ENCODE results near the gene LOXL1.
A peak's percentile ranks its signal among the peaks of the same experiment; 100 is the strongest.

LOXL1 gene

DNA sequence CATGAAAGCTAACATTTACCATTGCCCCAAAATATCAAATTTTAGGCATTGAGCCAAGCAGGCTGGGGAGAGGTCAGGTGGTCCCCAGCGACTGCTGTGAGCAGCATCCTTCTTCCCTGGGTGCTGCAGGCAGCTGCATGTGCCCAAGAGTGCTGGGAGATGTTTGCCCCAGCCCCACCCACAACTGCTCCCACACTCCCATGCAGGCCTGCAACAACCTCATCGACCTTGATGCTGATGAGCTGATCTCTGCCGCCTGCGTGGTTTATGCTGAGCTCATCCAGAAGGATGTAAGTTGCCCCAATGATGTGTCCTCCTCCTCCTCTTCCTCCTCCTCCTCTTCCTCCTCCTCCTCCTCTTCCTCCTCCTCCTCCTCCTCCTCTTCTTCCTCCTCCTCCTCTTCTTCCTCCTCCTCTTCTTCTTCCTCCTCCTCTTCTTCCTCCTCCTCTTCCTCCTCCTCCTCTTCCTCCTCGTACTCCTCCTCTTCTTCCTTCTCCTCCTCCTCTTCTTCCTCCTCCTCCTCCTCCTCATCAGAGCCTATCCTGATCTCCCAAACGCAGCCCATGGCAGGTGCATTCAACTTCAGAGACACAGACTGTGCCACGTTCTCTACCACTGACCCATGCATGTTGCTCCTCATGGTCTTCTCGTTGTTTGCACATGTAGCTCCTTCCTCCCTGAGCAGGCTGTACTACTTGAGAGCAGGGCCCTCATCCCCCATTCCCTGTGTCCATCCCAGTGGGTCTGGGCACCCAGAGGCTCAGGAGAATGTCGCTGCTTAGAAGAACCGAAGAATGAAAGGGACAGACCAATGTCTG lies 37.8 kb upstream of the LOXL1 start:
- Histone ChIP-seq H3K27me3 (ENCODE audit: insufficient read depth, poor library complexity, severe bottlenecking) (peaks cover 9% of the 10 kb centered on the region), H3K36me3 (ENCODE audit: low read depth) (no peaks in the 10 kb centered on the region), H3K4me3 (ENCODE audit: severe bottlenecking) (no peak overlapping the region), H3K4me1 (ENCODE audit: insufficient read depth, poor library complexity, severe bottlenecking) (no peaks in the 10 kb centered on the region), H3K27ac (ENCODE audit: poor library complexity, severe bottlenecking) (no peak overlapping the region), H3K9me3 (ENCODE audit: severe bottlenecking) (no peaks in the 10 kb centered on the region)
- TF ChIP-seq, protein P1, sequence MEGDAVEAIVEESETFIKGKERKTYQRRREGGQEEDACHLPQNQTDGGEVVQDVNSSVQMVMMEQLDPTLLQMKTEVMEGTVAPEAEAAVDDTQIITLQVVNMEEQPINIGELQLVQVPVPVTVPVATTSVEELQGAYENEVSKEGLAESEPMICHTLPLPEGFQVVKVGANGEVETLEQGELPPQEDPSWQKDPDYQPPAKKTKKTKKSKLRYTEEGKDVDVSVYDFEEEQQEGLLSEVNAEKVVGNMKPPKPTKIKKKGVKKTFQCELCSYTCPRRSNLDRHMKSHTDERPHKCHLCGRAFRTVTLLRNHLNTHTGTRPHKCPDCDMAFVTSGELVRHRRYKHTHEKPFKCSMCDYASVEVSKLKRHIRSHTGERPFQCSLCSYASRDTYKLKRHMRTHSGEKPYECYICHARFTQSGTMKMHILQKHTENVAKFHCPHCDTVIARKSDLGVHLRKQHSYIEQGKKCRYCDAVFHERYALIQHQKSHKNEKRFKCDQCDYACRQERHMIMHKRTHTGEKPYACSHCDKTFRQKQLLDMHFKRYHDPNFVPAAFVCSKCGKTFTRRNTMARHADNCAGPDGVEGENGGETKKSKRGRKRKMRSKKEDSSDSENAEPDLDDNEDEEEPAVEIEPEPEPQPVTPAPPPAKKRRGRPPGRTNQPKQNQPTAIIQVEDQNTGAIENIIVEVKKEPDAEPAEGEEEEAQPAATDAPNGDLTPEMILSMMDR (IDR thresholded peaks at IDR 0.05; ENCODE audit: poor library complexity, severe bottlenecking) = no peak
- no peak for ATAC-seq (ENCODE audit: low read depth)
- peak; percentile 38 for DNase-seq (ENCODE audit: low spot score)

- DNase-seq (ENCODE audit: low spot score) (peak; percentile 43), ATAC-seq (ENCODE audit: low read depth) (no peak)
- Histone ChIP-seq H3K27me3 (ENCODE audit: insufficient read depth, poor library complexity, severe bottlenecking) (peaks cover 9% of the 10 kb centered on the region), H3K27ac (ENCODE audit: poor library complexity, severe bottlenecking) (no peak overlapping the region), H3K4me3 (ENCODE audit: severe bottlenecking) (no peak overlapping the region), H3K4me1 (ENCODE audit: insufficient read depth, poor library complexity, severe bottlenecking) (no peaks in the 10 kb centered on the region), H3K36me3 (ENCODE audit: low read depth) (no peaks in the 10 kb centered on the region), H3K9me3 (ENCODE audit: severe bottlenecking) (no peaks in the 10 kb centered on the region)
- TF ChIP-seq, protein P1 (IDR thresholded peaks at IDR 0.05; ENCODE audit: poor library complexity, severe bottlenecking) = no peak
These were observed 37.1 kb upstream of the LOXL1 start for GRCh38 chr15:73889053-73889761.

DNA sequence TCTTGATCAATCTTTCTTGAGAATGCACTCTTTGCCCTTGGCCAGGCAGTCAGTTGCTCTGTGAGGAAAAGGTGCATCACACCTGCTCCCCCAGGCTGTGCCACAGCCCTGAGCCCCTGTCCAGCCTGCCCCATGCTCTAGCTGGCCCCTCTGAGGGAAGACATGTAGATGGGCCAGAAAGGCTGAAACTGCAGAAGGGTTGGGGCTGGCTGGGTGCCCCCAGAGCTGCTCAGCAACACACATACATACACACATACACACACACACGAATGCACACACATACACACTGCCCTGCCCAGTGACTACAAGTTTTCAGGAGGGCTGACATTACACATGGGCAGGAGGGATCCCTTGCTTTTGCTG lies 36.5 kb upstream of the LOXL1 start:
- TF ChIP-seq, protein P1 (IDR thresholded peaks at IDR 0.05; ENCODE audit: poor library complexity, severe bottlenecking) = no peak
- Histone ChIP-seq H3K9me3 (ENCODE audit: severe bottlenecking) (no peaks in the 10 kb centered on the region), H3K27ac (ENCODE audit: poor library complexity, severe bottlenecking) (no peak overlapping the region), H3K4me1 (ENCODE audit: insufficient read depth, poor library complexity, severe bottlenecking) (no peaks in the 10 kb centered on the region), H3K36me3 (ENCODE audit: low read depth) (no peaks in the 10 kb centered on the region), H3K4me3 (ENCODE audit: severe bottlenecking) (no peak overlapping the region), H3K27me3 (ENCODE audit: insufficient read depth, poor library complexity, severe bottlenecking) (peaks cover 9% of the 10 kb centered on the region)
- DNase-seq (ENCODE audit: low spot score) = no peak
- peak; percentile 15; the same call in 1 of the 3 replicates for ATAC-seq (ENCODE audit: low read depth)

DNA sequence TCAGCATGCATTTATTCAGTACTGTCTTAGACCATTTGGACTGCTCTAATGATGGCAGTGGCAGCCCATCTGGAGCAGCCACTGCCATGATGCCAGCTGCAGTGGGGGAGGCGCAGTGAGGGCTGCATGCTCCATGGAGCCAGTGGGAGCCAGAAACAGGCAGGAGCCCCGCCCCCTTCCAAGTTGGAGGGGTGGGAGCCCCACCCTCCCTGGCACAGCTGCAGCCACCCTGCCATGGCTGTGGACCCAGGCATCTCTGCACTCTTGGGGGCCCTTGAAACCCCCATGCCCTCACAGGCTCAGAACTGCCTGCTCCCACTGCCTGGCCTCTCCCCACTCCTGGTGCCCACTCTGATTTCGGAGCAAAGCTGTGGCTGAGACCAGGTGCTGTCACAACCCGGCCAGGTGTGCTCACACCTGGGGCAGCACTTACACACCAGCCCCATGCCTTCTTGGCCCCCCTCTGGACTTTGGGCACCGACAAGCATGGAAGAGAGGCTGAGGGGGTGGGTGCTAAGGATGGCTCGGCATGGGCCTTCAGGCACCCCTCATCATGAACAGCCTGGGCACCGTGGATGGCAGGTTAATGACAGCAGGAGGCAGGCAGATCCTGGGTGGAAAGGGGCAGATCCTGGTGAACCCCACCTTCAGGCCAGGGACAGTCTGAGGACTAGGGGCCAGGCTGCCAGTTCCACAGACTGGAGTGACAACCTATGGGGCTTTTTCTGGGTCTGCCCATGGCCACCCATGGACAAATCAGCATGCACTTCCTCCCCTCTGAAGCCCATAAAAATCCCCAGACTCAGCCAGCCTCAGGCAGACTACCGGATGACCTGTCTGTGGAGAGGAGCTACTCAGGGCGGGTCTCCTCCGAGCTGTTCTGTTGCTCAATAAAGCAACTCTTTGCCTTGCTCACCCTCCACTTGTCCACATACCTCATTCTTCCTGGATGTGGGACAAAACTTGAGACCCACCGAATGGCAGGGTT lies 34.6 kb upstream of the LOXL1 start:
- Histone ChIP-seq H3K4me1 (ENCODE audit: insufficient read depth, poor library complexity, severe bottlenecking) (no peaks in the 10 kb centered on the region), H3K36me3 (ENCODE audit: low read depth) (no peaks in the 10 kb centered on the region), H3K9me3 (ENCODE audit: severe bottlenecking) (no peaks in the 10 kb centered on the region), H3K27me3 (ENCODE audit: insufficient read depth, poor library complexity, severe bottlenecking) (peaks cover 9% of the 10 kb centered on the region), H3K4me3 (ENCODE audit: severe bottlenecking) (no peak overlapping the region), H3K27ac (ENCODE audit: poor library complexity, severe bottlenecking) (no peak overlapping the region)
- ATAC-seq (ENCODE audit: low read depth) (no peak), DNase-seq (ENCODE audit: low spot score) (peak; percentile 60)
- TF ChIP-seq, protein P1 (IDR thresholded peaks at IDR 0.05; ENCODE audit: poor library complexity, severe bottlenecking) = no peak

All from RWPE2 (cell line).